Measurements from ENCODE around the gene KIF3A. TPM values are rescaled to one million over a fixed set of nuclear protein-coding genes. Genes with fewer than 3 reads are reported as not detected.

The KIF3A gene
- total RNA-seq, 3 donors from 2014 or later: 4.5 to 15.7 (median 11.5) TPM

GRCh38 chr5:132688536-132689339 lies 48.6 kb downstream of the KIF3A start:
- TF ChIP-seq, protein P1, sequence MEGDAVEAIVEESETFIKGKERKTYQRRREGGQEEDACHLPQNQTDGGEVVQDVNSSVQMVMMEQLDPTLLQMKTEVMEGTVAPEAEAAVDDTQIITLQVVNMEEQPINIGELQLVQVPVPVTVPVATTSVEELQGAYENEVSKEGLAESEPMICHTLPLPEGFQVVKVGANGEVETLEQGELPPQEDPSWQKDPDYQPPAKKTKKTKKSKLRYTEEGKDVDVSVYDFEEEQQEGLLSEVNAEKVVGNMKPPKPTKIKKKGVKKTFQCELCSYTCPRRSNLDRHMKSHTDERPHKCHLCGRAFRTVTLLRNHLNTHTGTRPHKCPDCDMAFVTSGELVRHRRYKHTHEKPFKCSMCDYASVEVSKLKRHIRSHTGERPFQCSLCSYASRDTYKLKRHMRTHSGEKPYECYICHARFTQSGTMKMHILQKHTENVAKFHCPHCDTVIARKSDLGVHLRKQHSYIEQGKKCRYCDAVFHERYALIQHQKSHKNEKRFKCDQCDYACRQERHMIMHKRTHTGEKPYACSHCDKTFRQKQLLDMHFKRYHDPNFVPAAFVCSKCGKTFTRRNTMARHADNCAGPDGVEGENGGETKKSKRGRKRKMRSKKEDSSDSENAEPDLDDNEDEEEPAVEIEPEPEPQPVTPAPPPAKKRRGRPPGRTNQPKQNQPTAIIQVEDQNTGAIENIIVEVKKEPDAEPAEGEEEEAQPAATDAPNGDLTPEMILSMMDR (IDR thresholded peaks at IDR 0.05): no peak
- TF ChIP-seq POLR2A (IDR thresholded peaks at IDR 0.05) (no peak), POLR2AphosphoS5 (IDR thresholded peaks at IDR 0.05) (no peak)
- H3K27me3 ChIP-seq: no peaks in the 10 kb centered on the region
- no peaks in the 10 kb centered on the region for H3K36me3 ChIP-seq
- H3K4me1 ChIP-seq: no peaks in the 10 kb centered on the region
- no peak overlapping the region for H3K4me3 ChIP-seq
- intact Hi-C loops (cut with DNase I; ENCODE audit: low total_unique reads): no loop called here
- H3K27ac ChIP-seq: no peak overlapping the region
- DNase-seq (ENCODE audit: low spot score in 2 of 2): no peak
- no peaks in the 10 kb centered on the region for H3K9me3 ChIP-seq

DNA sequence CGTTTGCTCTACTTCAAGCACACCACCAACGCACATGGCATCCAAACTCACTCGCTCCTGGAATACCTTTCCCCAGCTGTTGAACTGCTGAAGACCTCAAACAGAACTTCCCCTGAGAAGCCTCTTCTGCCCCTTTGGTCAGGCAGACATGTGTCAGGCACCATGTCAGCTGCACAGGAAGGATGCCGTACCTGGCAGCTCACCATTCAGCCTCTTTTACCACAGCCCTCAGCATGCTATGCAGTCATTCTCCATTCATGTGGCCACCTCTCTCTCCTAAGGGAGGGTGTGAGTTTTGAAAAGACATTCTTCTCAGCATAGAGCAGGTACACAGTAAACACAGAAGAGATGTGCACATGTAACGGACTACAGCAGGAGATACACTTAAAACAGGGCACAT lies 49.4 kb downstream of the KIF3A start:
- intact Hi-C loops (cut with DNase I; ENCODE audit: low total_unique reads): no loop called here
- no peak overlapping the region for H3K4me3 ChIP-seq
- no peaks in the 10 kb centered on the region for H3K9me3 ChIP-seq
- no peak for TF ChIP-seq POLR2A (IDR thresholded peaks at IDR 0.05)
- no peak for TF ChIP-seq POLR2AphosphoS5 (IDR thresholded peaks at IDR 0.05)
- no peaks in the 10 kb centered on the region for H3K27me3 ChIP-seq
- no peaks in the 10 kb centered on the region for H3K36me3 ChIP-seq
- H3K27ac ChIP-seq: no peak overlapping the region
- DNase-seq (ENCODE audit: low spot score in 2 of 2): no peak
- H3K4me1 ChIP-seq: no peaks in the 10 kb centered on the region

DNA sequence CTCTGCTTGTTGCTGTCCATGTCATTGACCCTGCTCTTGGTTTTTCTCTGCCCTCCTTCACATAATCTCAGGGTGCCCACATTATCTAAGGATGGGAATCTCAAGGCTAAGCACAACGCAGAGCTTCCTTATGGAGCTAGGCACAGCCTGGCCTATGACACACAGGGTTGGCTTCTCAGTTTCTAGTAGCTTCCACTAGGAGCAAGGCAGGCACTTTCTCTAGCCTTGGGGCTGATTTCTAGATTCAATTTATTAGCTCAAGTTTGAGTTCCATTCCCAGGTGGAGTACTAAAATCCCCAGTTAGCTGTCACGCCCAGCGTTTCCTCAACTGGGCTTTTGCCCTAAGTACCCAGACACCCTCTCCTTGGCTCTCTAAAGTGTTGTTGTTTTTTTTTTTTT lies 51.2 kb downstream of the KIF3A start:
- no peak for TF ChIP-seq POLR2AphosphoS5 (IDR thresholded peaks at IDR 0.05)
- DNase-seq (ENCODE audit: low spot score in 2 of 2): no peak
- H3K27ac ChIP-seq: no peak overlapping the region
- no peak overlapping the region for H3K4me3 ChIP-seq
- no peaks in the 10 kb centered on the region for H3K4me1 ChIP-seq
- no peaks in the 10 kb centered on the region for H3K36me3 ChIP-seq
- intact Hi-C loops (cut with DNase I; ENCODE audit: low total_unique reads): no loop called here
- H3K27me3 ChIP-seq: no peaks in the 10 kb centered on the region
- H3K9me3 ChIP-seq: no peaks in the 10 kb centered on the region

DNA sequence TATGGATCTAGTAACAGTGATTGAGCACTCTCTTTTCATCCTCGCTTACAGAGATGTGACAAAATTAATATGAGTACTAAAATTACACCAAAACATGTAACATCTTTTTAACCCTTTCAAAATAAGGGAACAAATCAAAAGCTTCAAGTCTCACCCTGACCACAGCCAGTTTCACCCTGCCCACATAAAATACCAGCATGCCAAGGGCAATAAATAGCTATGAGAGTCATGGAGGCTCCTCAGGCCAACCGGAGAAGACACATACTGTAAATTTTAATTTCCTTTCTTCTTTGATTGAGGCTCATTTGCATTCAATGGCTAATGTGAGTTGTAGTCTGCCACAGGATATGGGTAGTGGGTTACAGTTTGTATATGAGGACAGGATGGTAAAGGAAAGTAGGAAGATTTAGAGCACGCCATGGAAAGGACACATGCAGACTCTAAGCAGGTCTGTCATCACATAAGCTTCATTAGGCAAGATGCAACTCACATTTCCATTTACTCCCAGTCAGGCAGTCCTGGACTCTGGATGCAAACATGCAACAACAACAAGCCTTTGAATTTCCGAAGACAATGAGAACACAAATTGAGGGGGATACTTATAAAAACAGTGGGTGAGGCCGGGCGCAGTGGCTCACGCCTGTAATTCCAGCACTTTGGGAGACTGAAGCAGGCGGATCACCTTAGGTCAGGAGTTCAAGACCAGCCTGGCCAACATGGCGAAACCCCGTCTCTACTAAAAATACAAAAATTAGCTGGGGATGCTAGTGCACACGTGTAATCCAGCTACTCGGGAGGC lies 52.2 kb downstream of the KIF3A start:
- TF ChIP-seq, protein P1 (IDR thresholded peaks at IDR 0.05): no peak
- TF ChIP-seq POLR2A (IDR thresholded peaks at IDR 0.05) (no peak), POLR2AphosphoS5 (IDR thresholded peaks at IDR 0.05) (no peak)
- H3K9me3 ChIP-seq: no peaks in the 10 kb centered on the region
- H3K27ac ChIP-seq: no peak overlapping the region
- H3K36me3 ChIP-seq: no peaks in the 10 kb centered on the region
- H3K4me1 ChIP-seq: no peaks in the 10 kb centered on the region
- intact Hi-C loops (cut with DNase I; ENCODE audit: low total_unique reads): no loop called here
- H3K4me3 ChIP-seq: no peak overlapping the region
- no peaks in the 10 kb centered on the region for H3K27me3 ChIP-seq
- DNase-seq (ENCODE audit: low spot score in 2 of 2): no peak

GRCh38 chr5:132684491-132684890 lies 52.9 kb downstream of the KIF3A start:
- Histone ChIP-seq H3K9me3 (no peaks in the 10 kb centered on the region), H3K27ac (no peak overlapping the region), H3K4me1 (no peaks in the 10 kb centered on the region), H3K4me3 (no peak overlapping the region), H3K27me3 (no peaks in the 10 kb centered on the region), H3K36me3 (no peaks in the 10 kb centered on the region)
- no peak for TF ChIP-seq POLR2AphosphoS5 (IDR thresholded peaks at IDR 0.05)
- TF ChIP-seq POLR2A (IDR thresholded peaks at IDR 0.05): no peak
- TF ChIP-seq, protein P1 (IDR thresholded peaks at IDR 0.05): no peak
- DNase-seq (ENCODE audit: low spot score in 2 of 2): no peak
- intact Hi-C loops (cut with DNase I; ENCODE audit: low total_unique reads): no loop called here

DNA sequence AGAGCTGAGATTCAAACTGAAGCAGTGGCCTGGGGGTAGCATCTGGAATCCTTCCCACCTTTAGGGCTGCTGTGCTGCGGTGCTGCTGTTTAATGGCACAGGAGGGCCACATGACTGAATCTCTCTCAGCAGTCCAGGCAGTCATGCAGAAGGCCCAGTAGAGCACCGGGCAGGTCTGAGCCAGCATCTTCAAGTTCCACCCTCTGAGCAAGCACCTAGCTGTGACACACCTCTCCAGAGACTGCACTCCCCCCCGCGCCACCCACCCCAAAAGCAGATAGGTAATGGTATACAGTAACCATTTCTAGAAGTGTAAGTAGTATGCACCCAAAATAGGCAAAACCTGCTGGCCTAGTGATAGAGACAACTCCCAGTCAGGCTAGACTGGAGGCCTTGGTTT lies 55.4 kb downstream of the KIF3A start:
- H3K27me3 ChIP-seq: no peaks in the 10 kb centered on the region
- DNase-seq (ENCODE audit: low spot score in 2 of 2): no peak
- intact Hi-C loops (cut with DNase I; ENCODE audit: low total_unique reads): no loop called here

More for the DNA sequence above, 55.4 kb downstream of the KIF3A start:
- no peaks in the 10 kb centered on the region for H3K36me3 ChIP-seq
- no peaks in the 10 kb centered on the region for H3K4me1 ChIP-seq
- no peak overlapping the region for H3K4me3 ChIP-seq
- H3K27ac ChIP-seq: no peak overlapping the region
- H3K9me3 ChIP-seq: no peaks in the 10 kb centered on the region
- TF ChIP-seq, protein P1 (IDR thresholded peaks at IDR 0.05): no peak
- no peak for TF ChIP-seq POLR2AphosphoS5 (IDR thresholded peaks at IDR 0.05)
- TF ChIP-seq POLR2A (IDR thresholded peaks at IDR 0.05): no peak
